B cell (primary cell): ENCODE measurements around the gene CACNB2.
"Not testable (repeated sequence)": the region's sequence is repeated elsewhere in the genome, so short reads cannot be mapped to it uniquely, and the experiment has no call there.

Experiments
- CTCF ChIP-seq: fragments of 200-600 bp; IDR thresholded peaks from one replicate; pipeline ENCODE4 v1.8.0; 2022; ENCODE audit warnings: antibody characterized with exemption, mild to moderate bottlenecking
- EZH2 ChIP-seq: IDR thresholded peaks from 2 replicates; pipeline ENCODE4 v1.6.1; 2012; ENCODE audit warnings: borderline replicate concordance, low read depth, mild to moderate bottlenecking, moderate library complexity, low read length; ENCODE audit not compliant: insufficient read depth, poor library complexity, severe bottlenecking

- not testable (repeated sequence) for TF ChIP-seq CTCF, EZH2
These were observed 13.2 kb downstream of the CACNB2 start for GRCh38 chr10:18153381-18153780.
